ENCODE results near the gene ROR2.

ROR2 gene

GRCh38 chr9:91879231-91879630 lies 70.8 kb downstream of the ROR2 start:
- no peak for DNase-seq (ENCODE audit: low read depth in 2 of 2)

GRCh38 chr9:91873637-91874051 lies 76.4 kb downstream of the ROR2 start:
- DNase-seq (ENCODE audit: low read depth in 2 of 2), result no peak

GRCh38 chr9:91868732-91869391 lies 81.2 kb downstream of the ROR2 start:
- DNase-seq (ENCODE audit: low read depth in 2 of 2), result no peak

GRCh38 chr9:91867740-91868139 lies 82.3 kb downstream of the ROR2 start:
- DNase-seq (ENCODE audit: low read depth in 2 of 2), result no peak

GRCh38 chr9:91865041-91865440 lies 85.0 kb downstream of the ROR2 start:
- no peak for DNase-seq (ENCODE audit: low read depth in 2 of 2)

GRCh38 chr9:91864380-91864779 lies 85.6 kb downstream of the ROR2 start:
- no peak for DNase-seq (ENCODE audit: low read depth in 2 of 2)

GRCh38 chr9:91863469-91863868 lies 86.6 kb downstream of the ROR2 start:
- DNase-seq (ENCODE audit: low read depth in 2 of 2), result no peak

GRCh38 chr9:91858213-91859030 lies 91.6 kb downstream of the ROR2 start:
- no peak for DNase-seq (ENCODE audit: low read depth in 2 of 2)

- no peak for DNase-seq (ENCODE audit: low read depth in 2 of 2)
Observed at GRCh38 chr9:91857291-91858212, 92.5 kb downstream of the ROR2 start.

- no peak for DNase-seq (ENCODE audit: low read depth in 2 of 2)
Observed at GRCh38 chr9:91856419-91856818, 93.6 kb downstream of the ROR2 start.

- DNase-seq (ENCODE audit: low read depth in 2 of 2), result no peak
Observed at GRCh38 chr9:91855196-91855595, 94.8 kb downstream of the ROR2 start.

GRCh38 chr9:91852801-91853347 lies 97.2 kb downstream of the ROR2 start:
- no peak for DNase-seq (ENCODE audit: low read depth in 2 of 2)

GRCh38 chr9:91849694-91850093 lies 100.3 kb downstream of the ROR2 start:
- no peak for DNase-seq (ENCODE audit: low read depth in 2 of 2)

- no peak for DNase-seq (ENCODE audit: low read depth in 2 of 2)
Observed at GRCh38 chr9:91848146-91848545, 101.9 kb downstream of the ROR2 start.

- DNase-seq (ENCODE audit: low read depth in 2 of 2), result peak in 1 of 2 donors; percentile 7
Observed at GRCh38 chr9:91847581-91848091, 102.4 kb downstream of the ROR2 start.

- DNase-seq (ENCODE audit: low read depth in 2 of 2), result no peak
Observed at GRCh38 chr9:91845879-91846278, 104.1 kb downstream of the ROR2 start.

GRCh38 chr9:91844701-91845291 lies 105.2 kb downstream of the ROR2 start:
- no peak for DNase-seq (ENCODE audit: low read depth in 2 of 2)

GRCh38 chr9:91844190-91844589 lies 105.8 kb downstream of the ROR2 start:
- DNase-seq (ENCODE audit: low read depth in 2 of 2), result no peak

GRCh38 chr9:91843623-91844148 lies 106.3 kb downstream of the ROR2 start:
- DNase-seq (ENCODE audit: low read depth in 2 of 2), result no peak

- no peak for DNase-seq (ENCODE audit: low read depth in 2 of 2)
Observed at GRCh38 chr9:91843093-91843492, 106.9 kb downstream of the ROR2 start.
